ENCODE measurements around the gene SLFNL1.

DNA sequence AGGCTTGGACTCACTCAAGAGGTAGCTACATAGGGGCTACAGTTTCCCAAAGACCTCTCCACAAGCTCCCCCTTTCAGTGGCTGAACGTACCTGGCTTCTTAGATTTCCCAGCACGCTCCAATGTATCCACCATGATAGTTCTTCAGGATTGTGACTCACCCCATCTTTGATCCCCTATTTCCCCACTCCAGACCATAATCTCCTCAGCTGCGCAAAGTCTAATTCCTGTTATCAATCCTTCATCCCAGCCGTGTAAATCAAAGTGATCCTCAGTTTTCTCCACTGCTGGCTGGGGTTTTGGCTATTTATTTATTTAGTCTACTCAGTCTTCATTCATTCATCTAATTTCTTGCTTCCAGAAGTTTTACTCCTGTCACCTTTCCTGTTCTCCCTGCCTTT lies 55.1 kb downstream of the SLFNL1 start:
- no peak for TF ChIP-seq YY1 (IDR thresholded peaks at IDR 0.05; ENCODE audit: low read depth)
- no peak for TF ChIP-seq REST (IDR thresholded peaks at IDR 0.05; ENCODE audit: low read depth)
- TF ChIP-seq TAF1 (IDR thresholded peaks at IDR 0.05; ENCODE audit: low read depth), result no peak
- TF ChIP-seq CEBPB (IDR thresholded peaks at IDR 0.05), result no peak
- no peak for TF ChIP-seq EGR1 (IDR thresholded peaks at IDR 0.05)
- TF ChIP-seq, protein P1, sequence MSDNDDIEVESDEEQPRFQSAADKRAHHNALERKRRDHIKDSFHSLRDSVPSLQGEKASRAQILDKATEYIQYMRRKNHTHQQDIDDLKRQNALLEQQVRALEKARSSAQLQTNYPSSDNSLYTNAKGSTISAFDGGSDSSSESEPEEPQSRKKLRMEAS (IDR thresholded peaks at IDR 0.05), result no peak
- no peak for TF ChIP-seq RAD21 (IDR thresholded peaks at IDR 0.05; ENCODE audit: low read depth)
- TF ChIP-seq FOXM1 (IDR thresholded peaks at IDR 0.05; ENCODE audit: borderline replicate concordance, low read depth), result no peak
- TF ChIP-seq CREB1 (IDR thresholded peaks at IDR 0.05; ENCODE audit: low read depth), result no peak
- TF ChIP-seq TEAD4 (IDR thresholded peaks at IDR 0.05), result no peak
- no peak for TF ChIP-seq EP300 (IDR thresholded peaks at IDR 0.05; ENCODE audit: borderline replicate concordance)
- TF ChIP-seq ZBTB7A (IDR thresholded peaks at IDR 0.05; ENCODE audit: low read depth), result no peak
- TF ChIP-seq NFIC (IDR thresholded peaks at IDR 0.05), result no peak
